ENCODE results near the gene MRC2.
"Not testable (repeated sequence)": the region's sequence is repeated elsewhere in the genome, so short reads cannot be mapped to it uniquely, and the experiment has no call there.

The MRC2 gene

DNA sequence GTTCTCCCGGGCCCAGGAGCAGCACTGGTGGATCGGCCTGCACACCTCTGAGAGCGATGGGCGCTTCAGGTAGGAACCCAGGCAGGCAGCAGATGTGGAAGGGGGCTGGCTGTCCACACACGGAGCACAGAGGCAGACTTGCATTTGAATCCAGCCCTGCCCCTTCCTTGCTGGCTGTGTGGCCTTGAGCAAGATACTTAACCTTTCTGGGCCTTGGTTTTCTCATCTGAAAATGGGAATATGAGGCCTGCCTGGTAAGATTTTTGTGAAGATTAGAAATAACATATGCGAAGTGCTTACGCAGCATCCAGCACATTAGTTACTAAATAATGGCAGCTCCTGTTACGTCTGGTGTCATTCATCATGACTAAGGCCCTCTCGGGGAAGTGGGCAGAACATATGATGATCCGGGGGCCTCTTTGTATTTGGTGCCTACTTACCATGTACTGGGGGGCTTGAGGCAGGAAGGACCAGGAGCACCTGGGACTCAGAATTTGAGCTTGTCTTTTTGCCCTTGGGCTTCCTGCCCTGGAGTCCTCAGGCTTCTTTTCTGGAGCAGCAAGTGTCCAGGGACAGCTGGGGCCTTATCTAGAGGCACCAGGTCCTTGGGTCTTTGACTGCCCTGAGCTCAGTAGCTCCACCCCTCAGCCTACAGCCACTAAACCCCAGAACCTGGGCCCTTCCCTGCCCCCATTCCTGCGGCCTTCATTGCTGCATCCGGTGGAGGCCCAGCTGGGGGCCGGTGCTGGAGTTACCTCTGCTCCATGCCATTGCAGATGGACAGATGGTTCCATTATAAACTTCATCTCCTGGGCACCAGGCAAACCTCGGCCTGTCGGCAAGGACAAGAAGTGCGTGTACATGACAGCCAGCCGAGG, 53.8 kb downstream of the MRC2 start:
- DNase-seq (ENCODE audit: low spot score), result no peak

DNA sequence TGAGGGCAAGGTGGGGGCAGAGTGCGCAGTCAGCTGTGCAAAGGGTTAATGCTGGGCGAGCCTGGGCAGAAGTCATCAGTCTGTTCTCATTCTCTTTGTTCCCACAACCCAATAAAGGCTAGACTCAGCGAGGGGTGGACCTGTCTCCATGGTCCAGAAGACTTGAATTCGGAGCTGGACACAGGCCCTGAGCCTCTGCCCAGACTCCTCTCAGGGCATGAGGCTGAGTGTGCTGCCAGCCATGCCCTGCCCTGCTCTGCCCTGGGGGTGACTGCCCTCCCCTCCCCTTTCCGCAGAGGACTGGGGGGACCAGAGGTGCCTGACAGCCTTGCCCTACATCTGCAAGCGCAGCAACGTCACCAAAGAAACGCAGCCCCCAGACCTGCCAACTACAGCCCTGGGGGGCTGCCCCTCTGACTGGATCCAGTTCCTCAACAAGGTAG, 54.5 kb downstream of the MRC2 start:
- DNase-seq (ENCODE audit: low spot score), result no peak

DNA sequence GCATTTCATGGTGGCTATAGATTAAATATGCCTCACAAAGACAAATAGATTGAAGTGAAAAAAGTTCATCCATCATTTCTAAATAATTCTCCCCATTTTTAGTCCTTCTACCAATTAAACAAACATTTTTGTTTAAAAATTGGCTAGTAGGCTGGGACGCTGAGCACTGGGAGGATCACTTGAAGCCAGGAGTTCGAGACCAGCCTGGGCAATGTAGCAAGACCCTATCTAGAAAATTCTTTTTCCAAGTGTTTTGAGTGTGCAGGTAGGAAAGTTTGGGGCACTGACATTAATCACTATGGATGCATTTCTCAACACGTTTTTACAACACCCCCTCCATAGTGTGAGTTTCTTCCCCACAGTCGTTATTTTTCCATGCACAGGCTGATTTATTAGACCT, 56.7 kb downstream of the MRC2 start:
- DNase-seq (ENCODE audit: low spot score), result no peak

DNA sequence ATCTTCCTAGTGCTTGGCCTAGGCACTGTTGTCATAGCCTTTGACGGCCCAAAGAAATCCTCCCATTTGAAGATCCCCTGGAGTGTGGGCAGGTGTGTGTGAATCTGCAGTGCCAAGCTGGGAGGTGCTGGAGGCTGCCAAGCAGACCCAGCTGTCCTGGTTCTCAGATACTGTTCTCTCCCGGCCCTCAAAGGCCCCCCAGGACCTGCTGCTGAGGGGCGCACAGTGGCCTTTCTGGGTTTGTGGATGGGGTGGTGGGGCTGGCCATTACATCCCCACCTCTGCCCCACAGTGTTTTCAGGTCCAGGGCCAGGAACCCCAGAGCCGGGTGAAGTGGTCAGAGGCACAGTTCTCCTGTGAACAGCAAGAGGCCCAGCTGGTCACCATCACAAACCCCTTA, 60.5 kb downstream of the MRC2 start:
- DNase-seq (ENCODE audit: low spot score), result no peak

DNA sequence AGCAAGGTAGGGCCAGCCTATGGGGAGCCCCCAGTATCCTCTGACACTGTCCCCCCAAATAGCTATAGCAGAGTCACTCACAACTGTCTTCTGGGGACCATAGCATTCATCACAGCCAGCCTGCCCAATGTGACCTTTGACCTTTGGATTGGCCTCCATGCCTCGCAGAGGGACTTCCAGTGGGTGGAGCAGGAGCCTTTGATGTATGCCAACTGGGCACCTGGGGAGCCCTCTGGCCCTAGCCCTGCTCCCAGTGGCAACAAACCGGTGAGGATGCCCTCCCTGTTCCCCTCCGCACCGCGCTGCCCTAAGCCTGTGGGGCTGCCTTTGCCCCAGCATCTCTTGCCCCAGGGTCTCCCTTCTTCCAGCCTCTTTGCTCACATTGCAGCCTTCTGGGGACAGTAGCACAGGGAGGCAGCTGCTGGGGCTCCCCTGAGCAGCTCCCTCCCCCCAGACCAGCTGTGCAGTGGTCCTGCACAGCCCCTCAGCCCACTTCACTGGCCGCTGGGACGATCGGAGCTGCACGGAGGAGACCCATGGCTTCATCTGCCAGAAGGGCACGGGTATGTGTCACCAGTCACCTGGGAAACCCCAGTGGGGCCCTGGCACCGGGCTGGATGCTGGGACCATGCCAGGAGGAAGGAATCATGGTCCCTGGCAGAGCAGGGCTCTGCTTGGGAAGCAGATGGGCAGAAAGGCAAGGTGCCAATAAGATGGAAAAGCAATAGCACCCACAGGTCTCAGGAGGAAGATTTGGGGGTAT, 61.1 kb downstream of the MRC2 start:
- peak; percentile 12 for DNase-seq (ENCODE audit: low spot score)

DNA sequence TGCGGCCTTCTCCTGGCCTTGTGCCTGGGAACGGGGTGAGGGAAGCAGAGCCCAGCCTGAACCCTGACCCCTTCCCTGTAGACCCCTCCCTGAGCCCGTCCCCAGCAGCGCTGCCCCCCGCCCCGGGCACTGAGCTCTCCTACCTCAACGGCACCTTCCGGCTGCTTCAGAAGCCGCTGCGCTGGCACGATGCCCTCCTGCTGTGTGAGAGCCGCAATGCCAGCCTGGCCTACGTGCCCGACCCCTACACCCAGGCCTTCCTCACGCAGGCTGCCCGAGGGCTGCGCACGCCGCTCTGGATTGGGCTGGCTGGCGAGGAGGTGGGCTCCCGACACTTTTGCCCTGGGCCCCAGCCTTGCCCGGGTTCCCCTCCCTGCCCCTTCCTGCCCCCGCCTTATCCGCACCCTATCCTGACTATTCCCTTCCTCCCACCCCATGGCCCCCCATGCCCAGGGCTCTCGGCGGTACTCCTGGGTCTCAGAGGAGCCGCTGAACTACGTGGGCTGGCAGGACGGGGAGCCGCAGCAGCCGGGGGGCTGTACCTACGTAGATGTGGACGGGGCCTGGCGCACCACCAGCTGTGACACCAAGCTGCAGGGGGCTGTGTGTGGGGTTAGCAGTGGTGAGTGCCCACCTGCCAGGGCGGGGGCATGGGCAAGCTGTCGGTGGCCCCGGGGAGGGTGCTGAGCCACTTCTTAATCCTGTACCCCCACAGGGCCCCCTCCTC, 62.1 kb downstream of the MRC2 start:
- no peak for DNase-seq (ENCODE audit: low spot score)

DNA sequence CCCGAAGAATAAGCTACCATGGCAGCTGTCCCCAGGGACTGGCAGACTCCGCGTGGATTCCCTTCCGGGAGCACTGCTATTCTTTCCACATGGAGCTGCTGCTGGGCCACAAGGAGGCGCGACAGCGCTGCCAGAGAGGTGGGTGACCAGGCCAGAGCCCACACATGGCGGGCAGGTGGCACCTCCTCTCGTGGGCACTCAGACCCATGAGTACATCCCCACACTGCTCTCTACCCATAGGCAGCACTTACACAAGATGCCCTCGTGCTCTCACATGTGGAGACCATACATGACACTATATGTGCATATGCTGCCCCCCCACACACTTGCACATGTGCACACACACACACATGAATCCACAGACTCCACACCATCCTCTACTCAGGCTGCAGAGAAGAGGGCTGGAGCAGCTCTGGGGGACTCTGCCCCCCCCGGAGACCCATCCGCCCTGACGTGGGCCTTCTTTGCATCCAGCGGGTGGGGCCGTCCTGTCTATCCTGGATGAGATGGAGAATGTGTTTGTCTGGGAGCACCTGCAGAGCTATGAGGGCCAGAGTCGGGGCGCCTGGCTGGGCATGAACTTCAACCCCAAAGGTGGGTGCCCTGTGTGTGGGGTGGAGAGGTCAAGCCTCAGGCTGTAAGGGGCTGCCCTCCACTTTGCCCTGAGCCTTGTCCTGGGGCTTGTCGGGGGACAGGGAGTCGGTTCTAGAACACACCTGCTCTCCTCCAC, 62.9 kb downstream of the MRC2 start:
- peak; percentile 11 for DNase-seq (ENCODE audit: low spot score)

DNA sequence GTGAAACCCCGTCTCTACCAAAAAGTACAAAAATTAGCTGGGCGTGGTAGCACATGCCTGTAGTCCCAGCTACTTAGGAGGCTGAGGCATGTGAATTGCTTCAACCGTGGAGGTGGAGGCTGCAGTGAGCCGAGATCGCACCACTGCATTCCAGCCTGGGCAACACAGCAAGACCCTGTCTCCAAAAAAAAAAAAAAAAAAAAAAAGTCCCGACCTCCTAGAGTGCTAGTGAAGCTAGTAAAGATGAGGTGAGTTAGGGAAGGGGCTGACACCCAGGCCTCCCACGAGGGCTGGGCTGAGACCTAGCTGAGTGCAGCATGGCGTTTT, 64.1 kb downstream of the MRC2 start:
- DNase-seq (ENCODE audit: low spot score), result not testable (repeated sequence)

DNA sequence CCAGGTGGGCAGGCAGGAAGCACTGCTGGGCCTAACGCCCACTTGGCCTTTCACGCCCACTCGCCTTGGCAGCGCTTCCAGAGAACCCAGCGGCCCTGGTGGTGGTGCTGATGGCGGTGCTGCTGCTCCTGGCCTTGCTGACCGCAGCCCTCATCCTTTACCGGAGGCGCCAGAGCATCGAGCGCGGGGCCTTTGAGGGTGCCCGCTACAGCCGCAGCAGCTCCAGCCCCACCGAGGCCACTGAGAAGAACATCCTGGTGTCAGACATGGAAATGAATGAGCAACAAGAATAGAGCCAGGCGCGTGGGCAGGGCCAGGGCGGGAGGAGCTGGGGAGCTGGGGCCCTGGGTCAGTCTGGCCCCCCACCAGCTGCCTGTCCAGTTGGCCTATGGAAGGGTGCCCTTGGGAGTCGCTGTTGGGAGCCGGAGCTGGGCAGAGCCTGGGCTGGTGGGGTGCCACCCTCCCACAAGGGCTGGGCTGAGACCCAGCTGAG, 64.7 kb downstream of the MRC2 start:
- DNase-seq (ENCODE audit: low spot score), result no peak

DNA sequence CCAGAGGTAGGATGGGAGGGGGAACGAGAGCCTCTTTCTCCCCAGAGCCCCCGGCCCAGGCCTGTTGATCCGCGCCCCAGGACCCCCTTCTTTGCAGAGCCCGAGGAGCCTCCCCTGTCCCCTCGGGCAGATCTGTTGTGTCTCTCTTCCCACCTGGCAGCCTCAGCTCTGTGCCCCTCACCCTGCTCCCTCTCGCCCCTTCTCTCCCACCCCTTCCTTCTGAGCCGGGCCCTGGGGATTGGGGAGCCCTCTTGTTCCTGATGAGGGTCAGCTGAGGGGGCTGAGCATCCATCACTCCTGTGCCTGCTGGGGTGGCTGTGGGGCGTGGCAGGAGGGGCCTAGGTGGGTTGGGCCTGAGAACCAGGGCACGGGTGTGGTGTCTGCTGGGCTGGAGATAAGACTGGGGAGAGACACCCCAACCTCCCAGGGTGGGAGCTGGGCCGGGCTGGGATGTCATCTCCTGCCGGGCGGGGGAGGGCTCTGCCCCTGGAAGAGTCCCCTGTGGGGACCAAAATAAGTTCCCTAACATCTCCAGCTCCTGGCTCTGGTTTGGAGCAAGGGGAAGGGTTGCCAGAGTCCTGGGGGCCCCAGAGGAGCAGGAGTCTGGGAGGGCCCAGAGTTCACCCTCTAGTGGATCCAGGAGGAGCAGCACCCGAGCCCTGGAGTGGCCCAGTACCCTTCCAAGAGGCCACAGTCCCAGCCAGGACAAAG, 65.4 kb downstream of the MRC2 start:
- peak; percentile 70 for DNase-seq (ENCODE audit: low spot score)

DNA sequence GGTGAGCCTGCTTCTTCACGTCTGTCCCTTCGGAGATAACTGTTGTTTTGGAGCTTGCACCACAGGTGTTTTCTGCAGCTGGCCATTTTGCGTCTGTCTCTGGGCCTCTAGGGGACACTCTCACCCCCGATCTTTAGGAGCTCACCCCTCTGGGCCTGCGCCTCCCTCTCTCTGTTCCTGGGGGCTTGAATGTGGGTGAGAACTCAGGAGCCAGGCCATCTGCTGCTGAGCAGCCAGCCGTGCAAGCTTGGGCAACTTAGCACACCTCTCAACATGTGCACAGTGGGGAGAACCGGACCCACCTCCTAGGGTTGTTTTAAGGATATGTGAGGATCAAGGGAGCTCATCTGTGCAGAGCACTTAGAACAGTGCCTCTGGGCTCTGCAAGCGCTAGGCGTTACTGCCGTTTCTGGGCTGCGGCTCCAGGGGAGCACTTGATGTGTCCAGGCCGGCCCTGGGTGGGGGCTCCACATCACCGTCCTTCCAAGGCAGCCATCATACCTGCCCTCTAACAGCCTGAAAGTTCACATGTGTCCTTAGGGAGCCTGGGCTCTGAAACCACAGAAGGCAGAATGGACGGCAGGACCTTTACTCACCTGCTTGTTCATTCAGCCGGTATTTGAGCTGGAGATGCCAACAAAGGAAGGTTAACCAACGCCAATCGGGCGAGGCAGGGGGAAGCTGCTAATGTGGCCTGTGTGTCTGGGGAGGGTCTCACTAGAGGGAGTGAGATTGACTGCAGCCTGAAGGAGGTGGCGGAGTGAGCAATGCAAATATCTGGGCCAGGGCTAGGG, 66.3 kb downstream of the MRC2 start:
- no peak for DNase-seq (ENCODE audit: low spot score)

DNA sequence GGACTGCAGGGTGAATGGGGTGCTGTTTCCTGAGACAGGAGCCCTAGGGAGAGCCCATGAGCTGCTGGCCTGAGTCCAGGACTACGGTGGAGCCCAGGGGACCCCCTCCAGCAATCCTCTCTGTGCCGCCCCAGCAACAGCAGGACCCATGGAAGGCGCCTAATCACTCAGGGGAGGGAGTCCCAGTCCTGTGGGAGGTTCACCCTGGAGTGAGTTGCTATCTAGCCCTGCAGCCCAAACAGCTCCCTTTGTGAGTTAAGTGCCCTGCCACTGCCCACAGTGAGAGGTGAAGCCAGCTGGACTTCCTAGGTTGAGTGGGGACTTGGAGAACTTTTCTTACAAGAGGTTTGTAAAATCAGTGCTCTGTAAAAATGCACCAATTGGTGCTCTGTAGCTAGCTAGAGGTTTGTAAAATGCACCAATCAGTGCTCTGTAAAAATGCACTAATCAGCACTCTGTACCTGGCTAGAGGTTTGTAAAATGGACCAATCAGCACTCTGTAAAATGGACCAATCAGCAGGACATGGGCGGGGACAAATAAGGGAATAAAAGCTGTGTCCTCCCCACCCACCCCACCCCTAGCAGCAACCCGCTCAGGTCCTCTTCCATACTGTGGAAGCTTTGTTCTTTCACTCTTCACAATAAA, 67.7 kb downstream of the MRC2 start:
- DNase-seq (ENCODE audit: low spot score), result not testable (repeated sequence)

DNA sequence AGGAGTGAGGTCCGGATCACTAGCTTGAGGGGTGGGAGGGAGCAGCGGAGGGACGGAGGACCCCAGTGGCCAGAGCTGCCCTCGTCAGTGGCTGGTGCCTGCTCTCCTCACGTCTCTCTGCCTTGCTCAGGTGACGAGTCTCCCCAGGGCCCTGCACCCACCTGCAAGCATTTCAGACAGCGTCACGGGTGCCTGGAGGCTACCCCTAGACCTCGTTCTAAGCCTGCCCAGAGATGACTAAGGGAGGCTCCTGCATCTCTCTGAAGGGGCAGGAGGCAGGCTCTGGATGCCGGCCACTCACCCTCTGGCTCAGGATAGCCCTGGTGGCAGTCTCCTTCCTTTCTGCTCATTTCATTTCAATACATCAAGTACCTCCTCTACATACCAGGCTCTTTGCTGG, 68.8 kb downstream of the MRC2 start:
- no peak for DNase-seq (ENCODE audit: low spot score)

DNA sequence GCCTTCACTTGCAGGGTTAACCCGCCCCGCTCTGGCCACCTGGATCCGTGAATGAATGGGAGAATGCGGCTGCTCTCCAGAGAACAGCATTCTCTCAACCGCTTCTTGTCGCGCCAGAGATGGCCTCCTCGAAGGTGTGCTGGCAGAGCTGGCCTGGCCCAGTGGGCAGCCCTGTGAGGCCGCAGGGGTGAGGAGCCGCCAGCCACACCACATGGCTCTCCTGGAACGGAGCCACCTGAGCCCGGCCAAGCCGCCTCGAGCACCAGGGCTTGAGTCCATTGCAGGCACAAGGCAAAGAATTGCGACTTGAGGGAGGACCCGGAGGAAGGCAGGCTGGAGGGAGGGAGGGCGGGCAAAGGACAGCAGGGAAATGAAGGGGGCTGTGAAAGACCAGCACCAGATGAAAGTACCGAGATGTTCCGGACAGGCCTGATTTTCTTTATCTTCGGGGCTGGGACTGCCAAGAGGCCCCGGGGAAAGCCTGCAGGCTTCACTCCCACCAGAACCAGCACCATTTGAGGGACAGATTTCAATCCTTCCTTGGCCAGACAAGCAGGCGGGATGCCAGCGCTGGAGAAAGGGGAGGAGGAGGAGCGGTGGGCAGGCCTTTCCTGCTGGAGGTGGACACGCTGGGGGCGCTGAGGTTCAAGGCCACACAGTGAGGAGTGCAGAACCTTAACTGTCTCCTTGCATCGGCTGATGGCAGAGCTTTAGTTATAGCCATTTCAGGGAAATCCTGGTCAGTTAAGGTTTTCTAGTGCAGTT, 69.4 kb downstream of the MRC2 start:
- DNase-seq (ENCODE audit: low spot score), result no peak

DNA sequence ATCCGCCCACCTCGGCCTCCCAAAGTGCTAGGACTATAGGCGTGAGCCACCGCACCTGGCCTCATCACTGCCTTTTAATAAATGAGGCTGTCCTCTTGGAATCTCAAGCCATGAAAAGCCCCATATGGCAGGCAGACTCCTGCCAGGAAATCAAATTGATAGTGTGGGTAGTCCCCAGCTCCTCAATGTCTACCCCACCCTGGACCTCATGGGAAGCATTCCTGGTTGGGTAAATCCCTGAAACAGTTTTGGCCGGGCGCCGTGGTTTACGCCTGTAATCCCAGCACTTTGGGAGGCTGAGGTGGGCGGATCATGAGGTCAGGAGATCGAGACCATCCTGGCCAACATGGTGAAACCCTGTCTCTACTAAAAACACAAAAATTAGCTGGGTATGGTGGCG, 71.0 kb downstream of the MRC2 start:
- DNase-seq (ENCODE audit: low spot score), result not testable (repeated sequence)

DNA sequence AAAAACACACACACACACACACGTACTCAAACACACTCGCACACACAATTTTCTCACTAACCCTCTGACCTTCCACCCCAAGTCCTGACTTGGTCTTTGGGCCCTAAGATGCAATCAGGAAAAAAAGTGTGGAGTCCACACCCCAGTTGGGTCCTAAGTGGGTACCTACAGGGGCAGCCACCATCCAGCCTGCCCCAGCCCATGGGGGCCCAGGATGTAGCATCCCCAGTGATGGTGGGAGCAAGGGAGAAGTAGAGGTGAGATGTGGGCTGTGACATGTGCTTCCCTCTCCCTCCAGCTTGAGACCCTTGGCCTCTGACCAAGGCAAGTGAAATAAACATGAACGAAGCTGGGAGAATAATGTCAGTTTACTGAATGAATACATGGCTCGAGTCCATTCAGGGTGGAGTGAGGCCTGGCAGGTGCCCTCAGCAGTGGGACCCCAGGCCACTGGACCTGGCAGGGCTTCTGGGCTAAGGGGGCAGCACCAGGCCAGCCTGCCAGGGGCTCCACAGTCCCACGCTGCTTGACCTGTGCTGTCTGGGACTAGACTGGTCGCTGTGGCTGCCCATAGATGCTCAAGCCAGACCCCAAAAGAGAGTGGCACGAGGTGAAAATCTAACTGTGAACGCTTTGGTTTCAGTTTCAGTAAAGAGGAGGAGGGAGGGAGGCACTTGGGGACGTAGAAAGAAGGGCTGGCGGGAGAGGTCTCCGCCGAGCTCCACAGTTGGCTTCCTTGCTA, 73.7 kb downstream of the MRC2 start:
- DNase-seq (ENCODE audit: low spot score), result no peak

DNA sequence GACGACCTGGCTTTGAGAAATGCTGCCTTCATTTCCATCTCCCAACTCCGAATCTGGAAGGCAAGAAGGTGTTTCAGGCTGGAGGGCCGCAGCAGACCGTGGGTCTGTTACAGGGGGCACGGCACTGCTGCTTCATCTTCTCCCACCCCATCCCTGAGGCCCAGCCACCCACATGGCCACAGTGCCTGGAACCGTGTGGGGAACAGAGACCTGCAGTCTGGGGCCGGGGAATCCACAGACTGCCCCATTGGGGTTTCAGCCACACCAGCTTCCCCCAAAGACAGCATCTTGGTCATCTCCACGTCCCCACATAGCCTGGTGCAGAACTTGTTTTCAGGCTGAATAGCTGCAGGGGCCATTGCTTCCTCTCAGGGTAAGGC, 74.2 kb downstream of the MRC2 start:
- no peak for DNase-seq (ENCODE audit: low spot score)

DNA sequence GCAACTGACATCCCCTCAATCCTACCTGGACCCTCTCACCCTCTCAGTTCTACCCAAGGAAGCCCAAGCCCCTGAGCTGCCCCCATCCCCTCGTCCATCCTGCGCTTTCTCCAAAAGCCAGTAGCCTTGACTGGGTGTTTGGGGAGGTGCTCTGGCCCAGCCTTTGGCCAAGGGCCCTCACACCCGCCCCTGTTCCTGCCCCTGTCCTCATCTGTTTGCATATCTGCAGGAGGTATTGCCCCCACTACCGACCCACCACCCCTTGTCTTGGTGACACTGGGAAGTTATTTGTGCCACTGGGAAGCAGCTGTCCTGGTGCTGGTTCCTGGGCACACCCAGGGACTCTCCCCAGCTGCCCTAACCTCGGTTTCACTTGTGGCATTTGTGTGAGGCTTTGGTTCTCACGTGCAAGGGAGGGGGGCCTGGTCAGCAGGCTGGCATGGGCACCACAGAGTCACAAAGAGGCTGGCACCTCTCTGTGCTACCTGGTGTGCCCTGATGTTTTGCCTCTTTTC, 75.3 kb downstream of the MRC2 start:
- DNase-seq (ENCODE audit: low spot score), result no peak

Data from AG08396 (cell line).